Glutamatergic neuron (in vitro differentiated cells): Measurements from ENCODE around the gene IRF9. TPM values are rescaled to one million over a fixed set of nuclear protein-coding genes. Genes with fewer than 3 reads are reported as not detected.

ENCODE experiments used
- DNase-seq: peaks from one replicate; pipeline ENCODE4 v3.0.0; 2022
- H3K27ac Mint-ChIP-seq: one replicate; pipeline ENCODE4 v1.8.0; 2020; ENCODE audit warnings: mild to moderate bottlenecking, mixed read lengths, inconsistent platforms; ENCODE audit not compliant: unreplicated experiment
- H3K27me3 Mint-ChIP-seq: one replicate; pipeline ENCODE4 v1.8.0; 2020; ENCODE audit warnings: mild to moderate bottlenecking, moderate library complexity, mixed read lengths, inconsistent platforms; ENCODE audit not compliant: unreplicated experiment
- H3K36me3 Mint-ChIP-seq: one replicate; pipeline ENCODE4 v1.8.0; 2020; ENCODE audit warnings: mild to moderate bottlenecking, mixed read lengths, inconsistent platforms; ENCODE audit not compliant: unreplicated experiment
- H3K4me1 Mint-ChIP-seq: one replicate; pipeline ENCODE4 v1.8.0; 2020; ENCODE audit warnings: mild to moderate bottlenecking, low read depth, mixed read lengths, inconsistent platforms; ENCODE audit not compliant: unreplicated experiment
- H3K4me3 Mint-ChIP-seq: one replicate; pipeline ENCODE4 v1.8.0; 2020; ENCODE audit warnings: mild to moderate bottlenecking, mixed read lengths, inconsistent platforms; ENCODE audit not compliant: unreplicated experiment
- H3K9me3 Mint-ChIP-seq: one replicate; pipeline ENCODE4 v1.8.0; 2020; ENCODE audit warnings: mild to moderate bottlenecking, moderate library complexity, mixed read lengths, inconsistent platforms; ENCODE audit not compliant: unreplicated experiment
- CTCF ChIP-seq: fragments of 200-600 bp; sonication (generic); IDR thresholded peaks from one replicate; pipeline ENCODE4 v1.5.0; 2021; ENCODE audit not compliant: partially characterized antibody, unreplicated experiment
- total RNA-seq: library from RNA; stranded (reverse); fragmentation: NEBNext Ultra II Directional; extraction: Animal tissue kit (Norgen Biotek cat#: 25700); gene quantifications from one replicate; pipeline ENCODE4 v1.2.1, GENCODE V29; 2021; ENCODE audit not compliant: unreplicated experiment

The IRF9 gene
- total RNA-seq, 1 donor from 2014 or later = 31.0 TPM

- Mint-ChIP-seq H3K27ac (peak overlapping the region; percentile 64), H3K36me3 (peaks cover 4% of the 10 kb centered on the region), H3K27me3 (peaks cover 2% of the 10 kb centered on the region), H3K4me1 (peaks cover 7% of the 10 kb centered on the region), H3K4me3 (peak overlapping the region; percentile 85), H3K9me3 (peaks cover 2% of the 10 kb centered on the region)
- no peak for TF ChIP-seq CTCF
- DNase-seq = no peak
These were observed 1.0 kb downstream of the IRF9 start for GRCh38 chr14:24162093-24162492.

GRCh38 chr14:24164518-24164991 lies 3.5 kb downstream of the IRF9 start:
- no peak for DNase-seq
- H3K36me3 Mint-ChIP-seq = peaks cover 4% of the 10 kb centered on the region
- H3K27ac Mint-ChIP-seq = no peak overlapping the region
- H3K9me3 Mint-ChIP-seq = peaks cover 2% of the 10 kb centered on the region
- TF ChIP-seq CTCF = no peak
- peaks cover 7% of the 10 kb centered on the region for H3K4me1 Mint-ChIP-seq
- peaks cover 3% of the 10 kb centered on the region for H3K27me3 Mint-ChIP-seq
- H3K4me3 Mint-ChIP-seq = no peak overlapping the region

- Mint-ChIP-seq H3K27me3 (peaks cover 1% of the 10 kb centered on the region), H3K27ac (no peak overlapping the region), H3K4me3 (no peak overlapping the region), H3K4me1 (peaks cover 7% of the 10 kb centered on the region), H3K9me3 (peaks cover 4% of the 10 kb centered on the region), H3K36me3 (peaks cover 4% of the 10 kb centered on the region)
- TF ChIP-seq CTCF = no peak
- DNase-seq = no peak
These were observed 4.7 kb downstream of the IRF9 start for GRCh38 chr14:24165785-24166184.

- DNase-seq = no peak
- H3K27ac Mint-ChIP-seq = no peak overlapping the region
- no peak for TF ChIP-seq CTCF
- H3K27me3 Mint-ChIP-seq = peaks cover 1% of the 10 kb centered on the region
- no peak overlapping the region for H3K4me3 Mint-ChIP-seq
- peaks cover 2% of the 10 kb centered on the region for H3K4me1 Mint-ChIP-seq
- H3K36me3 Mint-ChIP-seq = peaks cover 4% of the 10 kb centered on the region
- H3K9me3 Mint-ChIP-seq = peaks cover 5% of the 10 kb centered on the region
These were observed 6.5 kb downstream of the IRF9 start for GRCh38 chr14:24167469-24168114.

GRCh38 chr14:24171422-24172260 lies 10.6 kb downstream of the IRF9 start, which contains the start of gene REC8:
Gene REC8 (plus strand): TSS chr14:24172080. CDS start chr14:24172553, 473 bp downstream.
- Mint-ChIP-seq H3K9me3 (peaks cover 5% of the 10 kb centered on the region), H3K4me3 (peak within 1 kb of the TSS; percentile 94), H3K27ac (peak within 1 kb of the TSS; percentile 93), H3K27me3 (peaks cover 3% of the 10 kb centered on the region), H3K36me3 (no peaks in the 10 kb centered on the region), H3K4me1 (peaks cover 4% of the 10 kb centered on the region)
- TF ChIP-seq CTCF = no peak
- peak; percentile 97 for DNase-seq
